Measurements from ENCODE around the gene PARPBP. TPM values are rescaled to one million over a fixed set of nuclear protein-coding genes. Genes with fewer than 3 reads are reported as not detected.
"Not testable (repeated sequence)": the region's sequence is repeated elsewhere in the genome, so short reads cannot be mapped to it uniquely, and the experiment has no call there.

PARPBP gene
- total and polyA plus RNA-seq, 7 donors: 1.2 to 7.9 (median 1.9) TPM

- Histone ChIP-seq H3K36me3 (peaks cover 4 to 61% (median 6%) of the 10 kb centered on the region in 4 donors), H3K9me3 (no peaks in the 10 kb centered on the region), H3K27ac (no peak overlapping the region), H3K27me3 (no peaks in the 10 kb centered on the region), H3K4me3 (no peak overlapping the region), H3K4me1 (peaks cover 0 to 8% (median 7%) of the 10 kb centered on the region in 4 donors)
- 78 to 81% methylated on average over 2 of the region's 2 CpGs for WGBS, 2 donors
- intact Hi-C loops (cut with DNase I): no loop called here
- TF ChIP-seq EP300 (IDR thresholded peaks at IDR 0.05): no peak
- TF ChIP-seq POLR2A (IDR thresholded peaks at IDR 0.05): no peak
- TF ChIP-seq, protein P1, sequence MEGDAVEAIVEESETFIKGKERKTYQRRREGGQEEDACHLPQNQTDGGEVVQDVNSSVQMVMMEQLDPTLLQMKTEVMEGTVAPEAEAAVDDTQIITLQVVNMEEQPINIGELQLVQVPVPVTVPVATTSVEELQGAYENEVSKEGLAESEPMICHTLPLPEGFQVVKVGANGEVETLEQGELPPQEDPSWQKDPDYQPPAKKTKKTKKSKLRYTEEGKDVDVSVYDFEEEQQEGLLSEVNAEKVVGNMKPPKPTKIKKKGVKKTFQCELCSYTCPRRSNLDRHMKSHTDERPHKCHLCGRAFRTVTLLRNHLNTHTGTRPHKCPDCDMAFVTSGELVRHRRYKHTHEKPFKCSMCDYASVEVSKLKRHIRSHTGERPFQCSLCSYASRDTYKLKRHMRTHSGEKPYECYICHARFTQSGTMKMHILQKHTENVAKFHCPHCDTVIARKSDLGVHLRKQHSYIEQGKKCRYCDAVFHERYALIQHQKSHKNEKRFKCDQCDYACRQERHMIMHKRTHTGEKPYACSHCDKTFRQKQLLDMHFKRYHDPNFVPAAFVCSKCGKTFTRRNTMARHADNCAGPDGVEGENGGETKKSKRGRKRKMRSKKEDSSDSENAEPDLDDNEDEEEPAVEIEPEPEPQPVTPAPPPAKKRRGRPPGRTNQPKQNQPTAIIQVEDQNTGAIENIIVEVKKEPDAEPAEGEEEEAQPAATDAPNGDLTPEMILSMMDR (IDR thresholded peaks at IDR 0.05): no peak
- TF ChIP-seq POLR2AphosphoS5 (IDR thresholded peaks at IDR 0.05): no peak
- DNase-seq: no peak
Measured at GRCh38 chr12:102114212-102114611, 5.8 kb upstream of the PARPBP start.

GRCh38 chr12:102116392-102116791 lies 3.6 kb upstream of the PARPBP start:
- TF ChIP-seq POLR2AphosphoS5 (IDR thresholded peaks at IDR 0.05) (no peak), EP300 (IDR thresholded peaks at IDR 0.05) (no peak), POLR2A (IDR thresholded peaks at IDR 0.05) (no peak)
- TF ChIP-seq, protein P1 (IDR thresholded peaks at IDR 0.05): no peak
- intact Hi-C loops (cut with DNase I): loop anchor here (5.0 kb wide), 2 partner anchors 54 to 179 kb away; partner anchors contain the start of gene WASHC3
- no peaks in the 10 kb centered on the region for H3K9me3 ChIP-seq
- H3K27me3 ChIP-seq: no peaks in the 10 kb centered on the region
- H3K4me1 ChIP-seq: peaks cover 0 to 21% (median 14%) of the 10 kb centered on the region in 4 donors
- H3K27ac ChIP-seq: no peak overlapping the region
- no peak for DNase-seq
- H3K4me3 ChIP-seq: no peak overlapping the region
- H3K36me3 ChIP-seq: peaks cover 0 to 39% (median 3%) of the 10 kb centered on the region in 4 donors
- 82 to 98% methylated on average over 7 of the region's 7 CpGs for WGBS, 2 donors

- H3K27ac ChIP-seq: peak overlapping the region in 1 of 4 donors; percentile 89
- TF ChIP-seq POLR2A (IDR thresholded peaks at IDR 0.05) (no peak), POLR2AphosphoS5 (IDR thresholded peaks at IDR 0.05) (no peak), EP300 (IDR thresholded peaks at IDR 0.05) (no peak)
- TF ChIP-seq, protein P1 (IDR thresholded peaks at IDR 0.05): no peak
- H3K4me1 ChIP-seq: peaks cover 0 to 21% (median 14%) of the 10 kb centered on the region in 4 donors
- H3K4me3 ChIP-seq: peak overlapping the region in 3 of 4 donors; percentile 65 to 76 (median 75)
- no peaks in the 10 kb centered on the region for H3K27me3 ChIP-seq
- no peaks in the 10 kb centered on the region for H3K9me3 ChIP-seq
- peaks cover 0 to 33% (median 3%) of the 10 kb centered on the region in 4 donors for H3K36me3 ChIP-seq
- intact Hi-C loops (cut with DNase I): loop anchor here (5.0 kb wide), 2 partner anchors 57 to 182 kb away; partner anchors contain the start of gene WASHC3
- 43 to 74% methylated on average over 2 of the region's 2 CpGs for WGBS, 2 donors
- no peak for DNase-seq
Measured at GRCh38 chr12:102118874-102119273, 1.1 kb upstream of the PARPBP start.

DNA sequence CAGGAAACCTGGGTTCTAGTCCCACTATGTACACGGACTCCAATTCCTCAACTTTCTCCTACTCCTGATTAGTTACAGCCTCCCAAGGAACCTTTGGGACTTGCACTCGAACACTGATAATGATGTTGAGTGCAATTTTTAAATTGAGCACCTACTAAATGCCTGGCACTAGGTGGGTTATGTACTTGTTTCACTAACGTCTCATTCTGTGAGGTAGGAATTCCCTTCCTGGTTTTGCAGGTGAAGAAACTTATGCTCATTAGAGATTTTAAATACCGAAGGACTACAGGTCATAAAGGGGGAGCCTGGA lies 536 bp downstream of the PARPBP start:
- Histone ChIP-seq H3K9me3 (no peaks in the 10 kb centered on the region), H3K27ac (peak overlapping the region in 2 of 4 donors; percentile 85 to 89), H3K4me1 (peaks cover 0 to 21% (median 14%) of the 10 kb centered on the region in 4 donors), H3K4me3 (peak overlapping the region; percentile 65 to 76 (median 72)), H3K36me3 (peaks cover 0 to 27% (median 3%) of the 10 kb centered on the region in 4 donors), H3K27me3 (no peaks in the 10 kb centered on the region)
- WGBS, 2 donors: 2 to 3% methylated on average over 4 of the region's 4 CpGs
- no peak for DNase-seq
- intact Hi-C loops (cut with DNase I): no loop called here
- TF ChIP-seq POLR2A (IDR thresholded peaks at IDR 0.05) (no peak), POLR2AphosphoS5 (IDR thresholded peaks at IDR 0.05) (no peak), EP300 (IDR thresholded peaks at IDR 0.05) (no peak)
- TF ChIP-seq, protein P1 (IDR thresholded peaks at IDR 0.05): no peak

GRCh38 chr12:102120886-102121285 lies 903 bp downstream of the PARPBP start:
- H3K9me3 ChIP-seq: no peaks in the 10 kb centered on the region
- TF ChIP-seq POLR2AphosphoS5 (IDR thresholded peaks at IDR 0.05) (no peak), POLR2A (IDR thresholded peaks at IDR 0.05) (no peak), EP300 (IDR thresholded peaks at IDR 0.05) (no peak)
- TF ChIP-seq, protein P1 (IDR thresholded peaks at IDR 0.05): no peak
- H3K4me1 ChIP-seq: peaks cover 0 to 21% (median 14%) of the 10 kb centered on the region in 4 donors
- H3K27me3 ChIP-seq: no peaks in the 10 kb centered on the region
- 9 to 32% methylated on average over 4 of the region's 4 CpGs for WGBS, 2 donors
- peak overlapping the region in 1 of 4 donors; percentile 65 for H3K4me3 ChIP-seq
- H3K36me3 ChIP-seq: peaks cover 0 to 23% (median 3%) of the 10 kb centered on the region in 4 donors
- intact Hi-C loops (cut with DNase I): no loop called here
- no peak overlapping the region for H3K27ac ChIP-seq
- DNase-seq: no peak

GRCh38 chr12:102121328-102121727 lies 1.3 kb downstream of the PARPBP start:
- 89 to 99% methylated on average over 2 of the region's 2 CpGs for WGBS, 2 donors
- Histone ChIP-seq H3K4me1 (peaks cover 0 to 21% (median 14%) of the 10 kb centered on the region in 4 donors), H3K36me3 (peaks cover 0 to 19% (median 3%) of the 10 kb centered on the region in 4 donors)
- H3K9me3 ChIP-seq; H3K27ac ChIP-seq; intact Hi-C loops (cut with DNase I); DNase-seq; H3K4me3 ChIP-seq; H3K27me3 ChIP-seq: not testable (repeated sequence)

DNA sequence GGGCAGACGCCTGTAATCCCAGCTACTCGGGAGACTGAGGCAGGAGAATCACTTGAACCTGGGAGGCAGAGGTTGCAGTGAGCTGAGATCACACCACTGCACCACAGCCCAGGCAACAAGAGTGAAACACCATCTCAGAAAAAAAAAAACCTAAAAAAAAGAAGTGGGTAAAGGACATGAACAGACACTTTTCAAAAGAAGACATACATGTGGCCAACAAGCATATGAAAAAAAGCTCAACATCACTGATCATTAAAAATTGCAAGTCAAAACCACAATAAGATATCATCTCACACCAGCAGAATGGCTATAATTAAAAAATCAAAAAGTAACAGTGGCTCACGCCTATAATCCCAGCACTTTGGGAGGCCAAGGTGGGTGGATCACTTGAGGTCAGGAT lies 10.7 kb downstream of the PARPBP start:
- H3K36me3 ChIP-seq; H3K4me3 ChIP-seq; H3K27ac ChIP-seq; H3K9me3 ChIP-seq; H3K27me3 ChIP-seq; H3K4me1 ChIP-seq; intact Hi-C loops (cut with DNase I); DNase-seq: not testable (repeated sequence)
- WGBS, 2 donors: 84 to 99% methylated on average over 3 of the region's 3 CpGs
